GM19023 (cell line): ENCODE measurements around the gene GLDN.
A peak's percentile ranks its signal among the peaks of the same experiment; 100 is the strongest.

Experiments used
- ATAC-seq: cut with Tn5 transposase; IDR thresholded peaks from one replicate; pipeline ENCODE4 v1.9.1; 2021; ENCODE audit warnings: mild to moderate bottlenecking, moderate library complexity; ENCODE audit not compliant: unreplicated experiment

The GLDN gene

GRCh38 chr15:51321316-51321715 lies 20.1 kb upstream of the GLDN start:
- no peak for ATAC-seq

GRCh38 chr15:51322621-51323296 lies 18.7 kb upstream of the GLDN start:
- no peak for ATAC-seq

- no peak for ATAC-seq
Observed at GRCh38 chr15:51323749-51324148, 17.7 kb upstream of the GLDN start.

GRCh38 chr15:51325167-51325566 lies 16.3 kb upstream of the GLDN start:
- ATAC-seq, result no peak

GRCh38 chr15:51327081-51327480 lies 14.4 kb upstream of the GLDN start:
- no peak for ATAC-seq

GRCh38 chr15:51328926-51329325 lies 12.5 kb upstream of the GLDN start:
- ATAC-seq, result no peak

- ATAC-seq, result no peak
Observed at GRCh38 chr15:51331141-51331540, 10.3 kb upstream of the GLDN start.

GRCh38 chr15:51332206-51333147 lies 9.0 kb upstream of the GLDN start:
- ATAC-seq, result no peak

- ATAC-seq, result no peak
Observed at GRCh38 chr15:51333571-51333970, 7.9 kb upstream of the GLDN start.

- ATAC-seq, result no peak
Observed at GRCh38 chr15:51334011-51334451, 7.4 kb upstream of the GLDN start.

GRCh38 chr15:51335087-51335486 lies 6.4 kb upstream of the GLDN start:
- no peak for ATAC-seq

- ATAC-seq, result peak; percentile 78
Observed at GRCh38 chr15:51335538-51336410, 5.7 kb upstream of the GLDN start.

- no peak for ATAC-seq
Observed at GRCh38 chr15:51338496-51338895, 3.0 kb upstream of the GLDN start, which contains the start of gene CYP19A1. Gene CYP19A1, minus strand, starts transcription at chr15:51338596. Its CDS starts 95,684 bp downstream, at chr15:51242912.

- no peak for ATAC-seq
Observed at GRCh38 chr15:51342227-51342999, 958 bp downstream of the GLDN start.

- no peak for ATAC-seq
Observed at GRCh38 chr15:51343466-51343865, 2.0 kb downstream of the GLDN start.

GRCh38 chr15:51346136-51346535 lies 4.7 kb downstream of the GLDN start:
- no peak for ATAC-seq

GRCh38 chr15:51348688-51349087 lies 7.2 kb downstream of the GLDN start:
- ATAC-seq, result peak; percentile 85

- ATAC-seq, result no peak
Observed at GRCh38 chr15:51349156-51349844, 7.8 kb downstream of the GLDN start.

- ATAC-seq, result no peak
Observed at GRCh38 chr15:51350723-51351122, 9.3 kb downstream of the GLDN start.

- ATAC-seq, result no peak
Observed at GRCh38 chr15:51353976-51354375, 12.5 kb downstream of the GLDN start.
